ENCODE data around the gene CYP2W1.

GRCh38 chr7:977326-978048 is 5.5 kb upstream of the CYP2W1 start:
- no peak for TF ChIP-seq MYC (IDR thresholded peaks at IDR 0.05; ENCODE audit: low read depth, low read length)
- TF ChIP-seq, protein P1, sequence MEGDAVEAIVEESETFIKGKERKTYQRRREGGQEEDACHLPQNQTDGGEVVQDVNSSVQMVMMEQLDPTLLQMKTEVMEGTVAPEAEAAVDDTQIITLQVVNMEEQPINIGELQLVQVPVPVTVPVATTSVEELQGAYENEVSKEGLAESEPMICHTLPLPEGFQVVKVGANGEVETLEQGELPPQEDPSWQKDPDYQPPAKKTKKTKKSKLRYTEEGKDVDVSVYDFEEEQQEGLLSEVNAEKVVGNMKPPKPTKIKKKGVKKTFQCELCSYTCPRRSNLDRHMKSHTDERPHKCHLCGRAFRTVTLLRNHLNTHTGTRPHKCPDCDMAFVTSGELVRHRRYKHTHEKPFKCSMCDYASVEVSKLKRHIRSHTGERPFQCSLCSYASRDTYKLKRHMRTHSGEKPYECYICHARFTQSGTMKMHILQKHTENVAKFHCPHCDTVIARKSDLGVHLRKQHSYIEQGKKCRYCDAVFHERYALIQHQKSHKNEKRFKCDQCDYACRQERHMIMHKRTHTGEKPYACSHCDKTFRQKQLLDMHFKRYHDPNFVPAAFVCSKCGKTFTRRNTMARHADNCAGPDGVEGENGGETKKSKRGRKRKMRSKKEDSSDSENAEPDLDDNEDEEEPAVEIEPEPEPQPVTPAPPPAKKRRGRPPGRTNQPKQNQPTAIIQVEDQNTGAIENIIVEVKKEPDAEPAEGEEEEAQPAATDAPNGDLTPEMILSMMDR (IDR thresholded peaks at IDR 0.05; ENCODE audit: extremely low read depth in 1 of 2, insufficient read depth in 1 of 2, low read depth in 1 of 2, low read length in 2 of 2): no peak
- no peak for TF ChIP-seq JUN (IDR thresholded peaks at IDR 0.05; ENCODE audit: borderline replicate concordance, insufficient read depth, insufficient read length, low read depth)
- TF ChIP-seq EZH2 (IDR thresholded peaks at IDR 0.05; ENCODE audit: borderline replicate concordance, low read depth, low read length, severe bottlenecking): no peak
- no peak for TF ChIP-seq POLR2A (IDR thresholded peaks at IDR 0.05; ENCODE audit: low read depth, low read length)
- TF ChIP-seq MAX (IDR thresholded peaks at IDR 0.05; ENCODE audit: insufficient read depth, insufficient read length): no peak
- no peak for TF ChIP-seq POLR2AphosphoS5 (IDR thresholded peaks at IDR 0.05; ENCODE audit: insufficient read depth, low read depth, low read length)

Data from endothelial cell of umbilical vein (primary cell).